RPMI7951 (cell line): Measurements from ENCODE around the gene SPATA13. TPM values are rescaled to one million over a fixed set of nuclear protein-coding genes. Genes with fewer than 3 reads are reported as not detected.

Experiments
- DNase-seq: peaks from one replicate; pipeline ENCODE4 v3.0.0-alpha.2; 2012; ENCODE audit warnings: low read depth
- total RNA-seq: library from RNA; depleted of rRNA; stranded (reverse); fragments of >200 nt; shearing (Covaris generic); gene quantifications from 2 replicates; pipeline ENCODE4 v1.2.3, GENCODE V29; 2014

SPATA13 gene
- total RNA-seq, 1 experiment from 2014 or later = 4.6 TPM

GRCh38 chr13:24223341-24224231 lies 63.1 kb downstream of the SPATA13 start:
- DNase-seq = no peak

- DNase-seq = no peak
Measured at GRCh38 chr13:24224232-24224680, 63.7 kb downstream of the SPATA13 start.

GRCh38 chr13:24225062-24225461 lies 64.5 kb downstream of the SPATA13 start:
- no peak for DNase-seq

- no peak for DNase-seq
Measured at GRCh38 chr13:24225930-24226329, 65.4 kb downstream of the SPATA13 start.

- DNase-seq = no peak
Measured at GRCh38 chr13:24226762-24227161, 66.2 kb downstream of the SPATA13 start.

- peak; percentile 51 for DNase-seq
Measured at GRCh38 chr13:24228852-24229458, 68.4 kb downstream of the SPATA13 start.

- no peak for DNase-seq
Measured at GRCh38 chr13:24230428-24231072, 70.0 kb downstream of the SPATA13 start.

- no peak for DNase-seq
Measured at GRCh38 chr13:24231377-24231776, 70.9 kb downstream of the SPATA13 start.

GRCh38 chr13:24232037-24232436 lies 71.5 kb downstream of the SPATA13 start:
- DNase-seq = no peak

GRCh38 chr13:24232474-24232873 lies 72.0 kb downstream of the SPATA13 start:
- DNase-seq = no peak

- DNase-seq = peak; percentile 16
Measured at GRCh38 chr13:24233351-24233901, 72.9 kb downstream of the SPATA13 start.

GRCh38 chr13:24234200-24234915 lies 73.8 kb downstream of the SPATA13 start:
- DNase-seq = no peak

- no peak for DNase-seq
Measured at GRCh38 chr13:24237356-24237755, 76.8 kb downstream of the SPATA13 start.

GRCh38 chr13:24241336-24241735 lies 80.8 kb downstream of the SPATA13 start:
- DNase-seq = no peak

- no peak for DNase-seq
Measured at GRCh38 chr13:24242100-24242499, 81.6 kb downstream of the SPATA13 start.

GRCh38 chr13:24243302-24243701 lies 82.8 kb downstream of the SPATA13 start:
- no peak for DNase-seq

- DNase-seq = no peak
Measured at GRCh38 chr13:24244802-24245201, 84.3 kb downstream of the SPATA13 start.

GRCh38 chr13:24247016-24247415 lies 86.5 kb downstream of the SPATA13 start:
- no peak for DNase-seq

GRCh38 chr13:24249624-24250023 lies 89.1 kb downstream of the SPATA13 start:
- DNase-seq = no peak

- no peak for DNase-seq
Measured at GRCh38 chr13:24250376-24251057, 90.0 kb downstream of the SPATA13 start.

GRCh38 chr13:24251525-24251924 lies 91.0 kb downstream of the SPATA13 start:
- no peak for DNase-seq
